Glutamatergic neuron (in vitro differentiated cells): Measurements from ENCODE around the gene SNTN. TPM values are rescaled to one million over a fixed set of nuclear protein-coding genes. Genes with fewer than 3 reads are reported as not detected.

ENCODE experiments used
- DNase-seq: peaks from one replicate; pipeline ENCODE4 v3.0.0; 2022
- H3K27ac Mint-ChIP-seq: one replicate; pipeline ENCODE4 v1.8.0; 2020; ENCODE audit warnings: mild to moderate bottlenecking, mixed read lengths, inconsistent platforms; ENCODE audit not compliant: unreplicated experiment
- H3K27me3 Mint-ChIP-seq: one replicate; pipeline ENCODE4 v1.8.0; 2020; ENCODE audit warnings: mild to moderate bottlenecking, moderate library complexity, mixed read lengths, inconsistent platforms; ENCODE audit not compliant: unreplicated experiment
- H3K36me3 Mint-ChIP-seq: one replicate; pipeline ENCODE4 v1.8.0; 2020; ENCODE audit warnings: mild to moderate bottlenecking, mixed read lengths, inconsistent platforms; ENCODE audit not compliant: unreplicated experiment
- H3K4me1 Mint-ChIP-seq: one replicate; pipeline ENCODE4 v1.8.0; 2020; ENCODE audit warnings: mild to moderate bottlenecking, low read depth, mixed read lengths, inconsistent platforms; ENCODE audit not compliant: unreplicated experiment
- H3K4me3 Mint-ChIP-seq: one replicate; pipeline ENCODE4 v1.8.0; 2020; ENCODE audit warnings: mild to moderate bottlenecking, mixed read lengths, inconsistent platforms; ENCODE audit not compliant: unreplicated experiment
- H3K9me3 Mint-ChIP-seq: one replicate; pipeline ENCODE4 v1.8.0; 2020; ENCODE audit warnings: mild to moderate bottlenecking, moderate library complexity, mixed read lengths, inconsistent platforms; ENCODE audit not compliant: unreplicated experiment
- CTCF ChIP-seq: fragments of 200-600 bp; sonication (generic); IDR thresholded peaks from one replicate; pipeline ENCODE4 v1.5.0; 2021; ENCODE audit not compliant: partially characterized antibody, unreplicated experiment
- total RNA-seq: library from RNA; stranded (reverse); fragmentation: NEBNext Ultra II Directional; extraction: Animal tissue kit (Norgen Biotek cat#: 25700); gene quantifications from one replicate; pipeline ENCODE4 v1.2.1, GENCODE V29; 2021; ENCODE audit not compliant: unreplicated experiment

SNTN gene
- total RNA-seq, 1 donor from 2014 or later: not detected

- H3K27ac Mint-ChIP-seq: no peak overlapping the region
- H3K4me3 Mint-ChIP-seq: no peak overlapping the region
- H3K27me3 Mint-ChIP-seq: no peaks in the 10 kb centered on the region
- no peaks in the 10 kb centered on the region for H3K4me1 Mint-ChIP-seq
- no peaks in the 10 kb centered on the region for H3K36me3 Mint-ChIP-seq
- no peak for DNase-seq
- no peaks in the 10 kb centered on the region for H3K9me3 Mint-ChIP-seq
- no peak for TF ChIP-seq CTCF
Observed at GRCh38 chr3:63705092-63705645, 52.7 kb downstream of the SNTN start.

- H3K9me3 Mint-ChIP-seq: no peaks in the 10 kb centered on the region
- H3K4me3 Mint-ChIP-seq: no peak overlapping the region
- no peak for DNase-seq
- H3K27ac Mint-ChIP-seq: no peak overlapping the region
- TF ChIP-seq CTCF: no peak
- no peaks in the 10 kb centered on the region for H3K36me3 Mint-ChIP-seq
- no peaks in the 10 kb centered on the region for H3K27me3 Mint-ChIP-seq
- no peaks in the 10 kb centered on the region for H3K4me1 Mint-ChIP-seq
Observed at GRCh38 chr3:63706321-63707085, 54.0 kb downstream of the SNTN start.

GRCh38 chr3:63707731-63708130 is 55.3 kb downstream of the SNTN start:
- no peaks in the 10 kb centered on the region for H3K4me1 Mint-ChIP-seq
- H3K9me3 Mint-ChIP-seq: no peaks in the 10 kb centered on the region
- TF ChIP-seq CTCF: no peak
- DNase-seq: no peak
- no peaks in the 10 kb centered on the region for H3K36me3 Mint-ChIP-seq
- no peaks in the 10 kb centered on the region for H3K27me3 Mint-ChIP-seq
- no peak overlapping the region for H3K4me3 Mint-ChIP-seq
- no peak overlapping the region for H3K27ac Mint-ChIP-seq

- no peak for TF ChIP-seq CTCF
- no peaks in the 10 kb centered on the region for H3K27me3 Mint-ChIP-seq
- H3K27ac Mint-ChIP-seq: no peak overlapping the region
- DNase-seq: no peak
- no peak overlapping the region for H3K4me3 Mint-ChIP-seq
- no peaks in the 10 kb centered on the region for H3K36me3 Mint-ChIP-seq
- no peaks in the 10 kb centered on the region for H3K9me3 Mint-ChIP-seq
- H3K4me1 Mint-ChIP-seq: no peaks in the 10 kb centered on the region
Observed at GRCh38 chr3:63709576-63709975, 57.1 kb downstream of the SNTN start.

Other genes with a start within 250 kb of the SNTN start
- not detected for gene C3orf49, start 166.6 kb downstream of the SNTN start, total RNA-seq
- 43.3 TPM for gene THOC7, start 211.1 kb downstream of the SNTN start, total RNA-seq
- 22.1 TPM for gene ATXN7, start 211.2 kb downstream of the SNTN start, total RNA-seq